ENCODE measurements around the gene IL5. TPM values are rescaled to one million over a fixed set of nuclear protein-coding genes. Genes with fewer than 3 reads are reported as not detected.

IL5 gene
- total and polyA plus RNA-seq, 2 of the 4 experiments (the other 2 are of a cell fraction), result not detected

- H3K27me3 ChIP-seq (ENCODE audit: control insufficient read depth, insufficient read depth, low read length), result peaks cover 23% of the 10 kb centered on the region
- peaks cover 1% of the 10 kb centered on the region; the same call in 1 of the 2 replicates for H3K4me1 ChIP-seq (ENCODE audit: control insufficient read depth, insufficient read depth, low read length)
- no peak overlapping the region for H3K23ac ChIP-seq (ENCODE audit: low read depth, low read length)
- in situ Hi-C loops (cut with MboI; ENCODE audit: low sequenced_read_pairs), result loop anchor here (10.0 kb wide), 1 partner anchor 186 kb away; no protein-coding TSS in a partner anchor
- peak overlapping the region; percentile 21 for H2AK9ac ChIP-seq (replicated peaks; ENCODE audit: low read depth, low read length, poor library complexity)
- H3K9me1 ChIP-seq (ENCODE audit: insufficient read depth, low read length), result peaks cover 3% of the 10 kb centered on the region; the same call in 1 of the 2 replicates
- ChIA-PET POLR2A (ENCODE audit: unreplicated experiment) (no interaction called here), CTCF (no interaction called here)
- no TSS peak for BruUV-seq (replicated peaks)
- H4K8ac ChIP-seq (ENCODE audit: low read depth in 2 of 2, low read length in 2 of 2), result no peak overlapping the region
- 80% methylated on average over 1 of the region's 6 CpGs; no CpG with 5 or more reads in 1 of the 2 experiments for WGBS, 2 experiments (ENCODE audit: extremely low coverage in 2 of 2, insufficient read length in 1 of 2)
- H3K18ac ChIP-seq (ENCODE audit: low read depth, low read length), result no peak overlapping the region
- no peak overlapping the region for H2BK120ac ChIP-seq (ENCODE audit: low read depth, low read length)
- intact Hi-C loops (cut with micrococcal nuclease), result loop anchor here (5.0 to 10.0 kb wide), 2 partner anchors 176 to 293 kb away; no protein-coding TSS in a partner anchor
- H3K9me3 ChIP-seq (ENCODE audit: control insufficient read depth, insufficient read depth, low read length), result no peaks in the 10 kb centered on the region
- no peak overlapping the region for H3K27ac ChIP-seq (ENCODE audit: insufficient read depth, low read length)
- H3K79me1 ChIP-seq (ENCODE audit: low read depth in 1 of 2, low read length in 2 of 2), result no peaks in the 10 kb centered on the region
- H3K4me3 ChIP-seq (ENCODE audit: insufficient read depth, low read depth, low read length), result no peak overlapping the region
- no peaks in the 10 kb centered on the region for H3K36me3 ChIP-seq (ENCODE audit: control insufficient read depth, insufficient read depth, low read length)
- no peak overlapping the region for H3K4me2 ChIP-seq (ENCODE audit: low read depth, low read length)
- dilution Hi-C loops (cut with HindIII; ENCODE audit: low sequenced_read_pairs, unreplicated experiment), result no loop called here
- ATAC-seq (ENCODE audit: low read depth) (no peak), DNase-seq (no peak)
- H3K56ac ChIP-seq (ENCODE audit: extremely low read depth, insufficient read depth, low read length), result no peak overlapping the region
- no peak overlapping the region for H4K5ac ChIP-seq (ENCODE audit: low read depth, low read length)
- no peak overlapping the region for H3K9ac ChIP-seq (ENCODE audit: low read depth, low read length)
- no peak overlapping the region for H3K14ac ChIP-seq (replicated peaks; ENCODE audit: low read depth, low read length)
- no peak overlapping the region for H2BK15ac ChIP-seq (ENCODE audit: low read depth, low read length)
- H2AFZ ChIP-seq (replicated peaks; ENCODE audit: low read length, poor library complexity), result no peak overlapping the region
- no peak overlapping the region for H2BK5ac ChIP-seq (ENCODE audit: low read depth, low read length, poor library complexity, severe bottlenecking)
- H4K20me1 ChIP-seq (ENCODE audit: insufficient read depth, low read length), result no peaks in the 10 kb centered on the region
- H3K4ac ChIP-seq (ENCODE audit: low read depth, low read length), result no peak overlapping the region; the same call in 1 of the 2 replicates
- no peak overlapping the region for H4K91ac ChIP-seq (ENCODE audit: insufficient read depth, low read depth, low read length)
- H2BK20ac ChIP-seq (ENCODE audit: low read depth, low read length), result no peak overlapping the region
- H2AK5ac ChIP-seq (ENCODE audit: low read depth, low read length), result no peak overlapping the region
- TF ChIP-seq BHLHE40 (IDR thresholded peaks at IDR 0.05; ENCODE audit: low read depth, low read length) (no peak), MAFK (IDR thresholded peaks at IDR 0.05; ENCODE audit: low read depth, low read length) (no peak), POLR2A (IDR thresholded peaks at IDR 0.05; ENCODE audit: low read depth, low read length) (no peak), RAD21 (IDR thresholded peaks at IDR 0.05; ENCODE audit: low read length) (no peak), USF2 (IDR thresholded peaks at IDR 0.05; ENCODE audit: low read depth, low read length) (no peak), SMC3 (IDR thresholded peaks at IDR 0.05; ENCODE audit: low read depth, low read length) (no peak), NFE2L2 (IDR thresholded peaks at IDR 0.05; ENCODE audit: low read depth, low read length) (no peak), CEBPB (IDR thresholded peaks at IDR 0.05; ENCODE audit: low read depth, low read length) (no peak), CTCF (conservative IDR thresholded peaks at IDR 0.05; ENCODE audit: low read depth, low read length) (no peak), ELK1 (IDR thresholded peaks at IDR 0.05; ENCODE audit: borderline replicate concordance, low read depth, low read length) (no peak), RFX5 (IDR thresholded peaks at IDR 0.05; ENCODE audit: low read depth, low read length) (no peak), MXI1 (IDR thresholded peaks at IDR 0.05; ENCODE audit: borderline replicate concordance, low read depth, low read length) (no peak), RCOR1 (IDR thresholded peaks at IDR 0.05; ENCODE audit: insufficient replicate concordance, low read length) (no peak), CHD1 (IDR thresholded peaks at IDR 0.05; ENCODE audit: low read depth, low read length) (no peak), MAZ (IDR thresholded peaks at IDR 0.05; ENCODE audit: borderline replicate concordance, low read depth, low read length) (no peak)
These were observed 14.3 kb downstream of the IL5 start for GRCh38 chr5:132528866-132529634.

All from IMR-90 (cell line).